HuH-7.5 (cell line): ENCODE results near the gene PHF20.
"Not testable (repeated sequence)": the region's sequence is repeated elsewhere in the genome, so short reads cannot be mapped to it uniquely, and the experiment has no call there.

Experiments used
- DNase-seq: peaks from one replicate; pipeline ENCODE4 v3.0.0; 2011; ENCODE audit warnings: low spot score

Gene PHF20

GRCh38 chr20:35771689-35772562 lies at the start of gene PHF20:
Gene PHF20 (plus strand): TSS chr20:35772015. CDS start chr20:35801523, 29,508 bp downstream.
- peak; percentile 99 for DNase-seq

GRCh38 chr20:35723275-35723639 lies 48.6 kb upstream of the PHF20 start:
- DNase-seq, result not testable (repeated sequence)

- DNase-seq, result not testable (repeated sequence)
Measured at GRCh38 chr20:35723652-35724320, 48.0 kb upstream of the PHF20 start.

GRCh38 chr20:35724321-35725230 lies 47.2 kb upstream of the PHF20 start:
- DNase-seq, result no peak

- DNase-seq, result no peak
Measured at GRCh38 chr20:35726842-35727711, 44.7 kb upstream of the PHF20 start.

GRCh38 chr20:35729283-35729807 lies 42.5 kb upstream of the PHF20 start:
- no peak for DNase-seq

- DNase-seq, result no peak
Measured at GRCh38 chr20:35729836-35730582, 41.8 kb upstream of the PHF20 start.

GRCh38 chr20:35730583-35731468 lies 41.0 kb upstream of the PHF20 start:
- DNase-seq, result no peak

GRCh38 chr20:35731469-35731788 lies 40.4 kb upstream of the PHF20 start:
- DNase-seq, result no peak

- no peak for DNase-seq
Measured at GRCh38 chr20:35731862-35732643, 39.8 kb upstream of the PHF20 start.

- no peak for DNase-seq
Measured at GRCh38 chr20:35732644-35732982, 39.2 kb upstream of the PHF20 start.

- DNase-seq, result no peak
Measured at GRCh38 chr20:35734374-35734773, 37.4 kb upstream of the PHF20 start.

- no peak for DNase-seq
Measured at GRCh38 chr20:35734777-35735649, 36.8 kb upstream of the PHF20 start.

GRCh38 chr20:35735826-35736470 lies 35.9 kb upstream of the PHF20 start:
- DNase-seq, result no peak

GRCh38 chr20:35737865-35738333 lies 33.9 kb upstream of the PHF20 start:
- DNase-seq, result no peak

- DNase-seq, result no peak
Measured at GRCh38 chr20:35738410-35739179, 33.2 kb upstream of the PHF20 start.
